Lower leg skin (tissue), 4 donors: ENCODE measurements around the gene DEFB119. TPM values are rescaled to one million over a fixed set of nuclear protein-coding genes. Genes with fewer than 3 reads are reported as not detected.

Experiments used
- DNase-seq, 2 donors: peaks; one replicate each; pipeline ENCODE4 v3.0.0-alpha.2; 2019; ENCODE audit warnings: low spot score in 2 of 2
- H3K4me3 ChIP-seq: fragments of 200-600 bp; sonication (generic); 2 replicates; pipeline ENCODE4 v1.5.1; 2017; ENCODE audit warnings: mild to moderate bottlenecking, low read depth; ENCODE audit not compliant: poor library complexity, severe bottlenecking
- CTCF ChIP-seq, 3 donors: fragments of 450-650 bp; IDR thresholded peaks; one replicate each; pipeline ENCODE4 v1.5.1; 2016; ENCODE audit warnings: antibody characterized with exemption in 3 of 3, mild to moderate bottlenecking in 3 of 3, moderate library complexity in 2 of 3
- POLR2A ChIP-seq, 2 donors: fragments of 450-650 bp; IDR thresholded peaks; one replicate each; pipeline ENCODE4 v1.6.1; 2016 to 2017; ENCODE audit warnings: antibody characterized with exemption in 2 of 2, mild to moderate bottlenecking in 1 of 2, moderate library complexity in 1 of 2
- intact Hi-C: fragments of 100-400 bp; cut with DNase I; formaldehyde crosslinking; loops from one replicate; pipeline ENCODE4 v1.15.0; 2023; ENCODE audit warnings: low total_unique reads
- total RNA-seq, 4 donors: library from RNA; depleted of rRNA; stranded (reverse); fragments of >200 nt; gene quantifications; one replicate each; pipeline ENCODE4 v1.1.0, GENCODE V29; 2016

Gene DEFB119
- total RNA-seq, 4 donors from 2014 or later: not detected

GRCh38 chr20:31330893-31331292, 59.5 kb downstream of the DEFB119 start:
- no peak for DNase-seq

More at GRCh38 chr20:31330893-31331292, 59.5 kb downstream of the DEFB119 start:
- TF ChIP-seq POLR2A (IDR thresholded peaks at IDR 0.05): no peak
- no peak for TF ChIP-seq CTCF (IDR thresholded peaks at IDR 0.05)
- no peak overlapping the region for H3K4me3 ChIP-seq
- intact Hi-C loops: no loop called here

Other genes starting within 250 kb of the DEFB119 start
- not detected for gene DEFB115, start 132.9 kb downstream of the DEFB119 start, total RNA-seq
- gene DEFB116, start 82.0 kb downstream of the DEFB119 start, total RNA-seq: not detected
- gene DEFB118, start 22.0 kb downstream of the DEFB119 start, total RNA-seq: not detected
- not detected for gene DEFB121, start 15.6 kb upstream of the DEFB119 start, total RNA-seq
- gene DEFB123, start 50.0 kb upstream of the DEFB119 start, total RNA-seq: not detected
- gene DEFB124, start 84.5 kb upstream of the DEFB119 start, total RNA-seq: not detected
- 1 to 10 TPM in 3 of 4 donors, not detected in 1; 1.3 to 4.4 (median 2.9) TPM for gene REM1, start 84.7 kb upstream of the DEFB119 start, total RNA-seq
- gene HM13, start 123.9 kb upstream of the DEFB119 start, total RNA-seq: 10 to 100 TPM; 35.0 to 51.9 (median 44.2) TPM
- 100 to 1,000 TPM; 237 to 353 (median 301) TPM for gene ID1, start 214.7 kb upstream of the DEFB119 start, total RNA-seq
- gene COX4I2, start 247.3 kb upstream of the DEFB119 start, total RNA-seq: 10 to 100 TPM in 1 of 4 donors, 1 to 10 TPM in 2, under 1 TPM in 1; 0.67 to 19.0 (median 3.3) TPM